Activated CD8-positive, alpha-beta memory T cell treated with anti-CD3 and anti-CD28 coated beads for 1 hour (primary cell): ENCODE results near the gene CFAP92.
"Not testable (repeated sequence)": the region's sequence is repeated elsewhere in the genome, so short reads cannot be mapped to it uniquely, and the experiment has no call there.

Source experiments
- DNase-seq, 2 donors: peaks; one replicate each; pipeline ENCODE4 v3.0.0-alpha.2; 2020; ENCODE audit warnings: low read depth in 1 of 2; ENCODE audit errors: extremely low read depth in 1 of 2

The CFAP92 gene

GRCh38 chr3:128870347-128870746 lies 123.5 kb downstream of the CFAP92 start:
- no peak for DNase-seq

GRCh38 chr3:128867200-128868125 lies 126.4 kb downstream of the CFAP92 start:
- DNase-seq: no peak

GRCh38 chr3:128864849-128865804 lies 128.7 kb downstream of the CFAP92 start:
- not testable (repeated sequence) for DNase-seq

GRCh38 chr3:128864351-128864811 lies 129.5 kb downstream of the CFAP92 start:
- DNase-seq: no peak

GRCh38 chr3:128863560-128863959 lies 130.3 kb downstream of the CFAP92 start:
- DNase-seq: no peak

- no peak for DNase-seq
These were observed 132.4 kb downstream of the CFAP92 start for GRCh38 chr3:128861491-128861890.
